ENCODE measurements around the gene SCRN2.

SCRN2 gene

DNA sequence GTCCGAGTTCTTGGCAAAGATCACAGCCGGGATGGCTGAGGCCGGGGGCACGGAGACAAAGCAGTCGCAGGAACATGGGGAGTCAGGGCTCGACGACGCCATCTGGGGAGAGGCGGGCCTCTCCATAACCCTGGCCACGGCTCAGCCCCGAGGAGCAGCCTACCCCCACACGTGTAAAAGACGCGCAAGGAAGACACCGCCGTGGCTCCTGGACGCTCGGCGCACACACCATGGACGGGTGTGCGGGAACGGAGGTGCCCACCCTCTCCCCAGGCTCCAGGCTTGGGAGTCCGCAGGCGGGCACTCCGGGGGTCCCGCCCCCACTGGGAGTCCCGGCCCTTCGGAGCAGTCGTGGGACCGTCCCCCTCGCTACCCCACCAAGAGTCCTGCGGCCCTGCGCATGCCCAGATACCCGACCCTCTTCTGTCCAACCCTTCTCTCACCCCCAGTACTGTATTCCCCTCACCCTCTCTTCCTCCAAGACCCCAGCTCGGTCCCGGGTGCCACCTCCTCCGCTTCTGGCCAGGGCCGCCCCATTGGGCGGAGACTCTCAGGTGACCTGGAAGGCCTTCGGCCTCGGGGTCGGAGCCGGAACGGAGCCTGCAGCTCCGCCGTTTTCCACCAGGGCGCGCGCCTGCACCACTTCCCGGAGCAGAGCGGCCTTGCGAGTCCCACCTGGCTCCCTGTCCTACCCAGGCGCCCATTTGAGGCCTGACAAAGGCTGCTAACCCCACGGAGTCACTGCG lies at the start of gene SCRN2:
Gene SCRN2, minus strand, starts transcription at position 532 of the 746 bp plus-strand sequence. Its CDS starts 430 bp downstream, at position 102.
- DNase-seq = peak; percentile 93

- DNase-seq = peak; percentile 95
Measured at GRCh38 chr17:47889734-47890529, 48.9 kb upstream of the SCRN2 start.

DNA sequence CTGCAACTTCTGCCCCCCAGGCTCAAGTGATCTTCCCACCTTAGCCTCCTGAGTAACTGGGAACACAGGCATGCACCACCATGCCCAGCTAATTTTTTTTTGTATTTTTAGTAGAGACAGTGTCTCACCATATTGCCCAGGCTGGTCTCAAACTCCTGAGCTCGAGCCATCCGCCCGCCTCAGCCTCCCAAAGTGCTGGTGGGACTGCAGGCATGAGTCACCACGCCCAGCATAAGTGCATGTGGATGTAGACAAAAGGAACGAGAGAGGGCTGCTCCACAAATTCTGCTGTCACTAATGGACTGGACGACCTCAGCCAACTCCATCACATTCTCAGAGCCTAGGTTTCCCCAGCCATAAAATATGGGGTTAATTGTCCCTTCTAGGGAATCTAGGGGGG lies 47.2 kb upstream of the SCRN2 start:
- no peak for DNase-seq

DNA sequence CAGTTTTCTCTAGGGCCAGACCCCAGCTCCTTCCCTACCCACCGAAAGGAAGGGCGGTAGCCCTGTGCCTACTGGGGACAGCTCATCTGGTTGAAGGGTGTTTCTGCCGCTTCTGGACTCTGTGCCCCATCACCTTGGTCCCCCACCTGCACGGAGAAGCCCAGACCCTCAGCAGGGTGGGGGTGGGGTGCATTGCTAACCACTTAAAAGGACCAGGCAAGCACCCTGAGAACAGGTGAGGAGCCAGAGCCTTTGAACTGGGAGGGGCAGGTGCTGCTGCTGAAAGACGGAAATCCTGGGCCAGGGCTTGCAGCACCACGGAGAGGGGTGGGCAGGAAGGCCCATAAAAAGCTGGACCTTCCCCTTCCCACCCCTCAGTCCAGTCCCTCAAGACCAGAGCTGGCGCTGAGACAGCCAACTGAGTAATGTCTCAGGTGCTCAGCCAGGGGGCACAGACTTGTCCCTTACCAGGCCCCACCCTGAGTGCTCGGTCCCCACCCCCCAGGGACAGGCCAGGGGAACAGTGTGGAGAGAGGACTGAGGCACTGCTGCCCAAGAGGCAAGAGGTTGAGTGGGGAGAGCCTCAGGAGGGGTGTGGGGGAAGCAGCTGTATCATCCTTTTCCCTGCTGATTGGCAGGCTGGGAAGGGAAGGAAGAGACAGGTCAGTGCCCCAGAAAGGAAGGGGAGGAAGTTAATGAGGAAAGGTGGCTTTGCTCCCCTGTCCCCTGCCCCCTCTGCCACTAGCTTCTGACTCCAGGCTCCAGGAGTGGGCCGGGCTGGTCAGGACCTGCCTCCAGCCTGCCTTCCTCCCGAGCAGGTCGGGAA lies 44.0 kb upstream of the SCRN2 start:
- DNase-seq = no peak

GRCh38 chr17:47884427-47884740 lies 43.3 kb upstream of the SCRN2 start:
- DNase-seq = no peak

DNA sequence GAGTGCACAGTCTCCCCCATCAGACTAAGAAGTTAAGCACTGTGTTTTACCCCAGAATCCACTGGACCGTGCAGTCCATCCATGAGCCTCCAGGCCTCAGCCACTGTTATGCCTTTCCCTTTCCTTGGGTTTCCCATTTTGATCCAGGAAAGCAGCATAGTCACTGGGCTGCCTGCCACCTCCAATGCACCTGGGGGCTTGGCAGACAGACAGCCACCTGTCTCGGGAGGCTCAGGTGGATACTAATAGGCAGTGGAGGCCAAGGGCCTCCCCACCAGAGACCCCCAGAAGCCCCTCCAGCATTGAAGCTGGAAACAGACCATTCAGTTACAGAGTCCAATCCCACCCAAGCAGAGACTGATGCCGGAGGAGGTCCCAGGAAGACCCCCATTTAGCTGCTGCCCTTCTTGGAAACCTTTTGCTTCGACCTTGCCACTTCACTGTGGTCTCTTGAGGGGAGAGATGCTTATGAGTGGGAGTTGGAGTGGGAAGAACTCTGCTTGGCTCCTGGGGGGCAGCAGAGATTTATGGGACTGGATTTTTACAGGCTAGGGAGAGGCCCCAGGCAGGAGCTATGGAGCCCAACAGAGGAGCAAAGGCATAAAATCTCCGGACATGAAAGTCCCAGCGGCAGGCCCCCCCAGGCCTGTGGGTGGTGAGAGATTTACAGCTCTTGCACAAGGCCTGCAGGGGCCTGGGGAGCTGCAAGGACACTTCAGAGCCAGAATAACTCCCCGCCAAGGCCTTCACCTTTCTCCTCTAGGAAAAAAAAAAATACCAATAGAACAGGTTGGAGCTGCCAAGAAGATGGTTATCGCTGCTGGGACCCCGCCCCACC lies 42.7 kb upstream of the SCRN2 start:
- no peak for DNase-seq

DNA sequence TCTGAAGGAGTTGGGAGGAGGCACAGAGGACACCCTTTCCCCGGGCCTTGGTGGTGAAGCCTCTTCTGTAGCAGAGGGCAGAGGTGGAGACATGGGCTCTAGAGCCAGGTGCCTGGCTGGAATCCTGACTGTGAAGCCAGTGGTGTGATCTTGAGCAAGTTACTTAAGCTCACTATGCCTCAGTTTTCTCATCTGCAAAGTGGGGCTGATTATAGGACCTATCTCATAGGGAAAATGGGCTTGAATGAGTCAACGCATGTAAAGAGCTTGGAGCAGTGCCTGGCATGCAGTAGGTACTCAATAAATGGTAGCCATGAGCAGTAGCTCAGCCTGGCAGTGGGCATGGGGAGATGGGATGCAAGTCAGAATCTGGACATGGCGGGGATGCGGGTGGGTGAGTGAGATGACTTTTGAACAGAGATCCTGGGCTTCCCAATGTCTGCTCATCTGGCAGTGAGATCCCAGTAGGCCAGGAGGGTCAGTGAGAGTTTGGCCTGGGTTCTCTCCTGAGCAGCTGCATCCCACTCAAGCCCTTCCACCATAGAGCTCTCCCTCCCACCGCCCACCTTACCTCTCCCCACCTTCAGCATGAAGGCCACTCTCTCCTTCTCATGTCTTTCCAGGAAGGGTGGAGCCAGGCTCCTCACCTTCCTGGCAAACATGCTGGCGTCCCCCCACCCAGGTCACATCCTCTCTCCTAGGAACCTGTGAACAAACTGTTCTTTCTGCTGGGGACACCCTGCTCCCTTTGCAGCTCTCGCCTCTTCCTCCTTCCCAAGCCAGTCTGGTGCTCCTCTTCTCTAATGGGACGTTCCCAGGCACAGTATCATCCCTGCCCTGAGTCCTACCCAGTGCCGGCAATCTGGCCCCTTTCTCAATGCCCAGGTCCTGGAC lies 41.9 kb upstream of the SCRN2 start:
- DNase-seq = no peak

GRCh38 chr17:47882247-47882646 lies 41.2 kb upstream of the SCRN2 start:
- DNase-seq = no peak

- DNase-seq = no peak
Measured at GRCh38 chr17:47879776-47880454, 38.8 kb upstream of the SCRN2 start.

GRCh38 chr17:47879028-47879585 lies 38.0 kb upstream of the SCRN2 start:
- no peak for DNase-seq

GRCh38 chr17:47878203-47879027 lies 37.3 kb upstream of the SCRN2 start:
- no peak for DNase-seq

DNA sequence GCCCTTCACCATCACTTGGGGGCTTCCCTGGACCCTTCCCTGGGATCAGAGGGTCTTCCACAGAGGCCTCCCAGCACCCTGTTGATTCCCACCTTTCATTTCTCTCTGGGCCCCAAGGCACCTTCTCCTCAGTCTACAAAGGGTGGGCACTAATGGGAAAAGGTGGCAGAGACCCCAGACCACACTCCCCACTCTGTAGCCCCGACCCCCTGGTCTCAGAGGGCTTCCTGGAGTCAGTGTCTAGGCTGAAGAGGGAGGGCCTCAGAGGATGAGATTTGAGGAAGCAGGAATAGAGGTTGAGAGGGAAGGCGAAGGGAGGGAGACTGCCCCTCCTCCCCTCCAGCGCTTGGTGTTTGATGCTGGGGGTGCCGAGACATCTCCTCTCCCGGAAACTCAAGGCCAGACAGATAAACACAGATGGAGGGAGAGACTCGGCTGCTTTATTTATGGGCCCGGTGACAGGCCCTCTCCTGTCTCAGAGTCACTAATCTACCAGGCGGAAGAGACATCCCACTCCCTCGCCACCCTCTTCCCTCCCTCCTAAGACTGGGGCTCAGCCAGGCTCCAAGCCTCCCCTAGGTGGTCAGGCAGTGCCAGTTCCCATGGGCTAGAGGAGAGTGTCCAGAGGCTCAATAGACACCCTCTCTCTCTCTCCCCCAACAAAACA lies 36.4 kb upstream of the SCRN2 start:
- no peak for DNase-seq

DNA sequence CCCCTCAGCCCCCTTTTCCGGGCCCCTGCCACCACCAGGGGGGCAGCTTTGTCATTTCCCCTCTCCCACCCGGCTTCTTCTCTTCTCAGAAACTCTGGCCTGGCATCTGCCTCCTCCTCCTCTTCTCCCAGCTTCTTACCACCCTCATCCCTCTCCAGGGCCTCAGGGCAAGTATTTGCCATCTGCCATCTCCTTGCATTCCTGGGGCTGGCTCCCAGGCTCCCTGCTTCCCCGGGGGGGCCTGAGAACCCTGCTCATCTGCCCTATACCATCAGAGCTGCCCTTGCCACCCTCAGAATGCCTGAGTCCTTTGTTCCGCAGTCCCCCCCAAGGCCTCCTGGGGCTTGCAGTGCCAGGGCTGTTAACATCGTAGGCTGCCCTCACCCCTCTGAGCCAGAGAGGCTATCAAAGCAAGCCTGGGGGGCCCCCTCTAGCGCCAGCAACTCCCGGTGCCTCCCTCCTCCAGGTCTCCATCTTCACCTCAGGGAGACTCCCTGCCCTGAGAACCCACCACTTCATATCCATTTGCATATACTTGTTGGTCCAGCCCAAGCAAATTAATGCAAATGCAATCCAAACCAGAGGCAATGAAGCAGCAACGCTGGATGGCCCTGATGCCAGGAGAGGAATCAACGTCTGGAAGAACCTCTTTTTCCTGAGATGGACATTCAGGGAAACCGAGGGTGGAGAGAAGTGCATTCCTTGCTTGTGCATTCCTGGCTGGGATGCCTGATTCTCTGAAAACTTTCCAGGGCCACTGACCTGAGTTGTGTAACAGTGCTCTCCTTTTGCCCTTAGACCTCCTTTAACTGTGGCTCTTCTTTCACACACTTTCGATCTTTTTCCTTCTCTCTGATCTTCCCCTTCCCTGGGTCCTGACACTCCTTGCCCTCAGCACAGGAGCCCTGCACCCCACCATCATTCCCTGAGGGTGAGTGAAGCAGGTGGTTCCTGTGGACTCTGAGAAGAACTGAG lies 34.2 kb upstream of the SCRN2 start:
- DNase-seq = no peak

DNA sequence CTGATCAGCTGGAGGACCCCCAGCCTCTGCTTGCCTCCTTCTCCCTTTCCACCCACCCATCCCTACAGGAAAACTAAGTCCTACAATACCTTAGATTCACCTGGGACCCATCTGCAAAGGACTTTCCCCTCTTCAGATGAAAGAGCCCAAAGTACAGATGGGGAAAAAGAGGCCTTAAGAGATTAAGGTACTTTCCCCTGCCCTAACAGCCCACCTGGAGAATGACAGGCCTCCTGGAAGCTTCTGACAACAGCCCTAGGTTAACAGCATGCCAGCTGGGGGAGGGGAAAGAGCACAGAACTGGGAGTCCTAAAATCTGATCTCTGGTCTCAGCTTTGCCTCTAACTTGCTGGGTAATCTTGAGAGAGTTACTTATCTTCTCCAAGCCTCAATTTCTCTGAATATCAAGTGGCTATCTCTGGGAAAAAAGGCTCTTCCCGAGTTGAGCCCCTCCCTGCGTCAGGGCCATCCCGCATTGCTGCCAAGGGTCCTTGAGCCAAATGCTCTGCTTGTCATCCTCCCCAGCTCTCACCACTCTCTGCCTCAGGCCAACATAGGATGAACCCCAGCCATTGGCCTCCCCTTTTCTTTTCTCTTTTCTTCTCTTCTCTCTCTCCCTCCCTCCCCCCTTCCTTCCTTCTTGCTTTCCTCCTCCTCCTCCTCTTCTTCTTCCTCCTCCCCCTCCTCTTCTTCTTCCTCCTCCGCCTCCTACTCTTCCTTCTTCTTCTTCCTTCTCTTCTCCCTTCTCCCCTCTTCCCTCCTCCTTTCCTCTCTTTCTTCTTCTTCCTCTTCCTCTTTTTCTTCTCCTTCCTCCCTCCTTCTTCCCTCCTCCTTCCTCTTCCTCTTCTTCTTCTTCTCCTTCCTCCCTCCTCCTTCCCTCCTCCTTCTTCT lies 32.4 kb upstream of the SCRN2 start:
- no peak for DNase-seq

GRCh38 chr17:47872651-47873161 lies 31.6 kb upstream of the SCRN2 start:
- no peak for DNase-seq

DNA sequence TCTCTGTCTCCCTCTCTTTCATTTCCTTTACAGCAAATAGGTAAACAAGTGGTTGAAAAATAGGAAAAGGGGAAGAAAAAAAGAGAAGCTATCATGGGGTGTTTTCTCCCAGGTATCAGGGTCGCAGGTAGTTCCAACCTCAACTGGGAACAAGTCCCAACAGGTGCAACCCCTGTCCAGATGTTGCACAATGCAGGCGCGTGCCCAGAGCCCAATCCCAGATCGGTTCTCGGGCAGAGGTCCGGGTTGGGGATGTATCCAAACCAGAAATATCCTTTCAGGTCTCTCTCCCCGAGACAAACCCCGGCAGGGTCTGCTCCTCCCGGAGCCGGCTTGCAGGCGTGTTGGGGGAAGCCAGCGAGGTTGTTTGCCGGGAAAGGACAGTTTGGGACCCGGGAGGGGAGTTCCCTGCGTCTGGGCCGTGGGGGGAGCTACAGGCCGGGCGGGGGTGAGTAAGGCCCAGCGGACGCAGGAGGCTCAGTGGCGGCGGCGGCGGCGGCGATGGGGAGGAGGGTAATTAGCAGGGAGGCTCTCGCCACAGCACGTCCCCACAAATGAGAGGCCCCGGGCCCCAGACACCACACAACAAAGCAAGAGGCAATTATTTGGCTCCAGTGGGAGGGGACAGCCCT lies 31.1 kb upstream of the SCRN2 start:
- no peak for DNase-seq

Measured in stimulated activated CD4-positive, alpha-beta T cell treated with anti-CD3 and anti-CD28 coated beads, Interleukin-15, amount 100 ng/mL, for 24 hours (primary cell).